ENCODE measurements around the gene NAGPA.

NAGPA gene

GRCh38 chr16:4994719-4995434 is 38.9 kb downstream of the NAGPA start:
- no peak for DNase-seq

- DNase-seq = no peak
Measured at GRCh38 chr16:4991754-4992153, 42.0 kb downstream of the NAGPA start.

GRCh38 chr16:4990415-4990814 is 43.3 kb downstream of the NAGPA start:
- no peak for DNase-seq

GRCh38 chr16:4989391-4990006 is 44.2 kb downstream of the NAGPA start:
- no peak for DNase-seq

- DNase-seq = no peak
Measured at GRCh38 chr16:4988647-4989046, 45.1 kb downstream of the NAGPA start.

- no peak for DNase-seq
Measured at GRCh38 chr16:4987580-4988374, 46.0 kb downstream of the NAGPA start.

- DNase-seq = no peak
Measured at GRCh38 chr16:4987250-4987579, 46.5 kb downstream of the NAGPA start.

- DNase-seq = no peak
Measured at GRCh38 chr16:4984174-4984990, 49.4 kb downstream of the NAGPA start.

GRCh38 chr16:4982056-4982867 is 51.5 kb downstream of the NAGPA start:
- no peak for DNase-seq

- DNase-seq = no peak
Measured at GRCh38 chr16:4981473-4981872, 52.3 kb downstream of the NAGPA start.

- no peak for DNase-seq
Measured at GRCh38 chr16:4980691-4981090, 53.0 kb downstream of the NAGPA start.

- DNase-seq = no peak
Measured at GRCh38 chr16:4979736-4980660, 53.7 kb downstream of the NAGPA start.

GRCh38 chr16:4979164-4979563 is 54.6 kb downstream of the NAGPA start:
- no peak for DNase-seq

GRCh38 chr16:4976611-4977145 is 57.1 kb downstream of the NAGPA start:
- peak; percentile 34 for DNase-seq

GRCh38 chr16:4976079-4976478 is 57.7 kb downstream of the NAGPA start:
- no peak for DNase-seq

Data from NCI-H2029 treated with DMSO at 0.1 percent for 48 hours (cell line).